GM19240 (cell line): Measurements from ENCODE around the gene ATP5ME.
"Not testable (repeated sequence)": the region's sequence is repeated elsewhere in the genome, so short reads cannot be mapped to it uniquely, and the experiment has no call there.

Experiments used
- DNase-seq: peaks from one replicate; pipeline ENCODE4 v3.0.0; 2011; ENCODE audit warnings: low spot score; ENCODE audit not compliant: insufficient read length

The ATP5ME gene

DNA sequence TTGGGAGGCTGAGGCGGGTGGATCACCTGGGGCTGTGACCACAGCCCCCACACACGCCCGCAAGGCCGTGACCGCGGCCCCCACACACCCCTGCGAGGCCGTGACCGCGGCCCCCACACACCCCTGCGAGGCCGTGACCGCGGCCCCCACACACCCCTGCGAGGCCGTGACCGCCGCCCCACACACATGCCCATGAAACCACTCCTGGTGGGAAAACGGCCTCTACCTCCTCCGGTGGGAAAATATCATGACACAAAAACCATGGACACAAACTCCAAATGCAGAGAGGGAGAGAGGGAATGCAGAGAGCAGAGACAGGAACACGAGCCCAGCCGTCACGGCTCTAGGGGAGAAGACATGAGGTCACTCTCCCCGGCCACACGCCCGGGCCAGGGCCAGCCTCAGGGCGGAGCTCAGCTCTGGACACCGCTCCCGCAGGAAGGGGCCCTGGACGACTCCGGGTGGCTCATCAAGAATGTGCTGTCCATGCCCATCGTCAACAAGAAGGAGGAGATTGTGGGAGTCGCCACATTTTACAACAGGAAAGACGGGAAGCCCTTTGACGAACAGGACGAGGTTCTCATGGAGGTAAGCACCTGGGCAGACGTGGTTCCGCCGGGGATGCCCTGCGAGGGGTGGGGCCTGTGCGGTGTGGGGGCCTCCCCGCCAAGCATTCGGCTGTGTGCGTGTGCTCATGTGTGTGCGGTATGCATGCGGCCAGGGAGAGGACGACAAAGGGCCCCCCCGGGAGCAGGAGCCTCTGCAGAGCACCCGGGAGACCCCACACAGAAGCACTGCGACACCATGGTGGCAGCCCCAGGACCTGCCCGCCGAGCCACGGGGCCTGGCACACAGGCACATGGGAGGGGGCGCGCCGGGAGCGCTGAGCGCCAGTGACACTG, 17.4 kb downstream of the ATP5ME start:
- no peak for DNase-seq

DNA sequence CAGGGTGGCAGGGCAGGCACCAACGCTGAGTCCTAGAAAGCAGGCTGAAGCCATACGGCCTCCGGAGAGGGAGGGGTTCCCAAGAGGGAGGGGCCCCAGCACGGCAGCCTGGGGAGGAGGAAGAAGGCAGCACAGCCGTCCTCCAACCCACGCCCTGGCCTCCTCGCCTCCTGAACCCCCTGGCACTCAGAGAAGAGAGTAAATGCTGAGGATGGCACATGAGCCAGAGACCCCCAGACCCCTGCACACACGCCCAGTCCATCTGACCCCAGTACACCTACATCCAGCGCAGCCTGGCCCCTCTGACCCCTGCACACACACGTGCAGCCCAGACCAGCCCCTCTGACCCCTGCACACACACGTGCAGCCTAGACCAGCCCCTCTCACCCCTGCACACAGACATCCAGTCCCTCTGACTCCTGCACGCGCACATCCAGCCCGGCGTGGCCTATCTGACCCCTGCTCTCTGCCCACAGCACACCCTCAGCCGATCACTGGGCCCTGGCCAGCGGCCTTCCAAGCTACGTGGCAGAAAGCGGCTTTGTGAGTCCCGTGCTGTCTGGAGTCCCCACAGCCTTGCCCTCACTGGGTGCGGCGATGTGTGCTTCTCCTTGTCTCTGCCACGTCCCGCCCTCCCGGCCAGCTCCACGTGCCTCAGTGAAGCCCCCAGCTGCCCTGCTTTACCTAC, 18.5 kb downstream of the ATP5ME start:
- no peak for DNase-seq

DNA sequence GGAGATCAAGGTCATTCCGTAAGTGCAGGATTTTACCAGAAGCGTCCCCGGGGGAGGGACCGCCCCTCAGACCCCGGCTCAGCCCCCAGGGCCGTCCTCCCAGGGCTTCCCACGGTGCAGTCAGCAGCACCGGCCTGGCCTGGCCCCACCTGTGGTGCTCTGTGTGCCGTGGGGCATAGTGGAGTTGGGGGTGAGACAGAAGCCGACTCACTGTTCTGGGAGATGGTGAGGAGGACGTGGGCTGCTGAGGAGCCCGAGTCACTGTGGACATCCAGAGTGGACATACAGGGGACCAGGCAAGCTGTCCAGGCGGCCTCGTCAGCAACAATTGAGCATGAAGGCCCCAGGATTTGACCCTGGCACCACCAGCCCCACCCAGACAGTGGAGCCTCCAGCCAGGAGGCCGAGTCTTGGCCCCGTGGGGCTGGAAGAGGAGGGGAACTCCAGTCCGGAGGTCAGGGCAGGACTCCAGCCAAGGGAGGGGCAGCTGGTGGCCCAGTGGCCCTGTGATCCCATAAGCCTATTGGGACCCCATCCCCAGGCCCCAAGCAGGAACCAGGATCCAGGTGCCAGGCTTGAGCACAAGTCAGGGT, 19.1 kb downstream of the ATP5ME start:
- DNase-seq, result no peak

DNA sequence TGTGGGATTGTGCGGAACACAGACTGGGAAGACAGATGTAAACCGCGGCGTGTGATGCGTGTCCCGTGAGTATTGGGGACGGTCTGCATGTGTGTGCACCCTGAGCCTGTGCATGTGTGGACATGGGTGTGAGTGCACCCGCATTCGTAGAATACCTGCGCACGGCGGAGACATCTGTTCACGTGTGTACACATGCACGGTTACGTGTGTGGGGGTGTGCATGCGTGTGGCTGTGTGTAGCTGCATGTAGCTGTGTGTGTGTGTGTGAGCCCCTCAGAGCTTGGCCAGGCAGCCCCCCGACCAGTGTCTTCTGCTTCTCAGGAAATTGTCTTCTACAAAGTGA, 19.6 kb downstream of the ATP5ME start:
- no peak for DNase-seq

DNA sequence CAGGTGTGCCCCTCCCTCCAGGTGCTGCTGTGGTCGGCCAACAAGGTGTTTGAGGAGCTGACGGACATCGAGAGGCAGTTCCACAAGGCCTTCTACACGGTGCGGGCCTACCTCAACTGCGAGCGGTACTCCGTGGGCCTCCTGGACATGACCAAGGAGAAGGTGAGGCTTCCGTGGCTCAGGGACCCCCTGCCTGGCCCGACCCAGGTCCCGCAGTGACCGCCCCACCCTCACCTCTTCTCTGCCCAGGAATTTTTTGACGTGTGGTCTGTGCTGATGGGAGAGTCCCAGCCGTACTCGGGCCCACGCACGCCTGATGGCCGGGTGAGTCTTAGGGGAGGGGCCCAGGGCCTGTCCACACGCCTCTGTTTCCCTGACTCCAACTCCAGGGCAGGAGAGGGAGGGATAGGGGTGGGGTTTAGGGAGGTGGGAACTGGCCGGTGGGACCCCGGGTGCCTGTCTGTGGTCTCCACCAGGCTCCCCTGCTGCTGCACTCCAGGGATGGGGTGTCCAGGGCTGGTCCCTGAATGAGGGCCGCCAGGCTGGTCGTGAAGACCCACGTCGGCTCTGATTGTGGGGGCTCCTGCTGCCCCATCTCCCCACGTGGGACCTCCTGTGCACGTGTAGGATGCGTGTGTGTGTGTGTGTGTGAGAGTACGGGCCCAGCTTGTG, 20.1 kb downstream of the ATP5ME start:
- no peak for DNase-seq

DNA sequence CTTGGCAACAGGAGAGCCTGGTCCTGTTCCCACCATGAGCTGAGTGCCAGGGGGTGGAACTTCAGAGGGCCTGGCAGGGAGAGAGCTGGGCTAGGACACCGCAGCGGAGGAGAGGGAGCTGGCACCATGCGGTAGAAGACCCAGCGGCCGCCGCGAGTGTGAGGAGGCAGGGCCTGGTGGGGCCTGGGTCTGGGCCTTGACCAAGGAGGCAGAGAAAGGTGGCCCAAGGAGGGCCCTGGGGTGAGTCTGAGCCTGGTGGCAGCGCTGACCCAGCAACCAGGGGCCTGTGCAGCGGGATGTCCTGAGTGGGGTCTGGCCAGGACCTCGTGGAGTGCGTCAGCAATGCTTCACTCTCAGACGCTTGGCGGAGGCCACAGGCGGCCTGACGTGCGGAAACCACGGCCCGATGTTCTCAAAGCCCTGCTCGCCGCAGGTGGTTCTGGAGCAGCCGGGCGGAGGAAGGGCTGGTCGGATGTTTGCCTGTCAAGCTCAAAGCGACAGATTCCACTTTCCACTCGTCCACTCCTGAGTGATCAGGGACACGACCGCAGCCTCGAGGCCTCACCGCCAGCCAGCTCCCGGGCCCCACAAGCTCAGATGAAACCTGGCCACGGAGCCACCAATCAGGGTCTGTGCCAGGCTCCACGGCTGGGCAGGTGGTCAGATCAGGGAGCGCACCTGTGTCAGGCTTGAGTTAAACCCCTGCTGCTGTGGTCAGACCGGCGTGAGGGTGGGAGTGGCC, 20.8 kb downstream of the ATP5ME start:
- DNase-seq, result no peak

DNA sequence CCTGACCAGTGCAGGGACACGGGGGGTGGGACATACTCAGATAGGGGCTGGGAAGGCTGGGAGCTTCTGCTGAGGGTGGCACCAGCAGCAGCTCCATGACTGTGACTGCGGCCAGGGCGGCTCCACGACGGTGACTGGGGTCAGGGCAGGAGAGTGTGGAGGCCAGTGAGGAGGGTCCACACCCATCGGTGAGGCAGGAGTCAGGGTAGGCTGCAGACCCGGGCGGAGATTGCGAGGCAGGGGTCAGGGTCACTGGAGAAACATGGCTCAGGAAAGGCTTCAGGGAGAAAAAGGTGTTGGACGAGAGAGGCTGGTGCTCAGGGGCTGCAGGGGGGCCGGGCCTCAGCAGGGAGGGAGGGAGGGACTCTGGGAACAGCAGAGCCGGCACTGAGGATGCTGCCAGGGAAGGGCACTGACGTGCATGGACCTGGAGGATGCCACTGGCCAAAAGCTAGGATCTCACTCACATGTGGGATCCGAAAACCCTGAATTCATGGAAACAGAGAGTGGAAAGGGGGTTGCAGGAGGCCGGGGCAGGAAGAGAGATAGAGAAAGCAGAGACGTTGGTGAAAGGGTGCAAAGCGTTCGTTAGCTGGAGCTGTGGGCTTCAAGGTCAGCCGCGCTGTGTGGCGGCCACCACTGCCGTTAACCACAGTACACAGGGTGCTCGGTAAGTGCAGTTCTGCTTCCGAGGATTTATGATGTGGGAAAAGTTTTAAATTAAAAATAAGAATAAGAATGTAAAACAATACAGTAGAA, 22.0 kb downstream of the ATP5ME start:
- DNase-seq, result no peak

DNA sequence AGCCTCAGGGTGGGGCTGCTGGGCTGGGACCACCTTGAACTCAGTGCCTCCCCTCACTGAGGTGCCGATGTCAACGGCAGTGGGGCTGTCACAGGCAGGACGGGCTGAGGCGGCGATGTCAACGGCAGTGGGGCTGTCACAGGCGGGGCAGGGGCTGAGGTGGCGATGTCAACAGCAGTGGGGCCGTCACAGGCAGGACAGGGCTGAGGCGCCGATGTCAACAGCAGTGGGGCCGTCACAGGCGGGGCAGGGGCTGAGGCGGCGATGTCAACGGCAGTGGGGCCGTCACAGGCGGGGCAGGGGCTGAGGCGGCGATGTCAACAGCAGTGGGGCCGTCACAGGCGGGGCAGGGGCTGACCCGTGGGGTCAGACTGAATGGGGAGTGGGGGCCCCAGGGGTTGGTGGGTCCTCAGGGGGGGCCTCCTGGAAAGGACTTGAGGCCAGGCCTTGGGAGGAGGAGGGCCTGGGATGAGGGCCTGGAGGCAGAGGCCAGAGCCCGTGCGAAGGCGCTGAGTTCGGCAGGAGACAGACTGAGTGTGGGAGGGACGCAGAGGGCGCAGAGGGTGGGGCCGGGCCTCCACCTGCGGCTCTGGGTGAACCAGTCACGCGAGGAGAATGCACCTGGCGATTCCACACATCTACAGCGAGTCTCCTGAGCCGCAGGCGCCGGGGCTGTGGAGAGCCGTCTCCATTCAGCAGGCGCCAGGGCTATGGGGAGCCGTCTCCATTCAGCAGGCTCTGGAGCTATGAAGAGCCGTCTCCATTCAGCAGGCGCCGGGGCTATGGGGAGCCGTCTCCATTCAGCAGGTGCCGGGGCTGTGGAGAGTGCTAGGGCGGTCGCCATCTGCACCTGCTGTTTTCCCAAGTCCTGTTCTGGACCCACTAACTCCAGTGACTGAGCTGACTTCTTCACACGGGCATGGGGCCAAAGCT, 22.9 kb downstream of the ATP5ME start:
- no peak for DNase-seq

DNA sequence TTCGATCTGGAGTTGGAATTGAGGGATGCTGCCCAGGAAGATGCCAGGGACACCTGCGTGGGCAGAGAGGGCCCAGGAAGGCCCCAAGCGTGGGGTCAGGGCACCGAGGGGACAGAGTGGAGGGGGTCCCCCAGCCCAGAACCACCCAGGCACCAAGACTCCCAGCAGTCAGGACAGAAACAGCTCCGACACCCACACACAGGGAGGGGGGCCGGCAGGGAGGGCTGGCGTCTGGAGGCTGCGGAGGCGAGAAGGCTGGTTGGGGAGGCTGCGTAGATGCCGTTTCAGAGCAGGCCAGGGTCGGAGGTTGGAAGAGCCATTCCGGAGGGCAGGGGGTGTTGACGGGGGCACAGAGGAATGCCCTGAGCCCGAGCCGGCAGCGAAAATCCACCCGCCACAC, 23.6 kb downstream of the ATP5ME start:
- DNase-seq, result no peak

DNA sequence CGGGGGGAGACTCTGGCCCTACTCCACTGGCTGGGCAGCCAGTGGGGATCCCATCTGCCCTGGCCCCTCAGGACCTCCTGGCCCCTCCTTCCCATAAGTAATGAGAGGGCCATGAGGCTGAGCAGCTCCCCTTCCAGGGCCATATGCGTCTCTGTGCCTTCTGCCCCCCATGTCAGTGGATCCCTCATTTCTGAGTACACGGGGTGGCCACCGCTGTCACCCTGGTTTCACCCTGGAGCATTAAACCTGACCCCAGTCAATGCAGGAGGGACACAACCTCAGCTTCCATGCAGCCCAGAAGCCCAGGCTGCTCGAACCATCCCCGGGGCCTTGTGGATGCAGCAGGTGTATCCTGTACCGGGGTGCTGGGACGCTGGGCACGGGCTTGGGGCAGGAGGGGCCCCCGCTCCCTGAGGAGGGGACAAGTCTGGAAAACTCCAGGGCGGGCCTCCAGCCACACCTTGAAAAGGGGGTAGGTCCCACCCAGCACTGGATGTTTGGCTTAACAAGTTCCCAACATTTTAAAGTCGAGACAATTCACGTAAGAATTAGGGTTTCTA, 24.2 kb downstream of the ATP5ME start:
- no peak for DNase-seq

DNA sequence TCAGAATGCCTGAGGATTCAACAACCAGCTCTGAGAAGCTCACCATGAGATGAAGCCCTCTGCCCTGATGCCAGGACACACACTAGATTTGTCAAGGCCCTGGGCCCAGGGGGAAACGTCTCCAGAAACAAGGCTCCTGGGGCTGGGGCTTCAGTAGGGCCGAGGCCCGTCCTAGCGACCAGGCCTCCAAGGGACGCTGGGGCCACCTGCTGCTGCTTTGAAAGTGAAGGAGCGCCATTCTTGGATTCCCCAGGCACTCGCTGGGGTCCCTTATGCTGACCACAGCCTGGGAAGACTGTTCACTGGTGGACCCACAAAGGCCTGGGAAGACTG, 24.8 kb downstream of the ATP5ME start:
- no peak for DNase-seq

DNA sequence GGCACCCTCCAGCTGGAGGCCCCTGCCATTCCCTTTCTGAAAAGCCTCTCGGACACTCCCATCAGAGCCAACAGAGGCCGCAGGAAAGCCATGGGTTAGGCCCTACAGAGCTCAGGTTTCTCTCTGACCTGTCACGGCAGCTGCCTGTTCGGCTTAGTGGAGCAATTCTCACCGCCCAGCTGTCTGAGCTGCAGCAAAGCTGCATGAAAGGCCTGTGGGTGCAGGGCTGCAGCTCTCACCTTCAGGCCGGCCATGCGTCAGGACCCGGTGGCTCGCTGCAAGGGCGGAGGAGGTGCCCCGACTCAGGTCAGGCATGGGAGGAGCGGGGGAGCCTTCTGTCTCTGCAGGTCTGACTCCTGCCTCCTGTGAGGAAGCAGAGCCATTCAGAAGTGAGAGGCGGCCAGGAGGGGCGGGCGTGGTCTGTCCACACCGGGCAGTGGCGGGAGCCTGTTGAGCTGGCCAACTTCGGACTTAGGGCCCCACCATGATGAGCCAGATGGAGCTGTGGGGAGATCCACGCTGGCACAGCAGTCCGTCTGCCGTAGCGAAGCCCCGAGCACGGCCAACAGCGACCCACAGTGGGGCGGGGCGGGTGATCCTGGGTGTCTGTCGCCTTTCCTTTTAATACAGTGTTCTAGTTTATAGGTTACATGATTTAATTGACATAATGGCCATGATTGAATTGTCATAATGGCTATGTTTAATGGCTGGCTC, 25.3 kb downstream of the ATP5ME start:
- no peak for DNase-seq

DNA sequence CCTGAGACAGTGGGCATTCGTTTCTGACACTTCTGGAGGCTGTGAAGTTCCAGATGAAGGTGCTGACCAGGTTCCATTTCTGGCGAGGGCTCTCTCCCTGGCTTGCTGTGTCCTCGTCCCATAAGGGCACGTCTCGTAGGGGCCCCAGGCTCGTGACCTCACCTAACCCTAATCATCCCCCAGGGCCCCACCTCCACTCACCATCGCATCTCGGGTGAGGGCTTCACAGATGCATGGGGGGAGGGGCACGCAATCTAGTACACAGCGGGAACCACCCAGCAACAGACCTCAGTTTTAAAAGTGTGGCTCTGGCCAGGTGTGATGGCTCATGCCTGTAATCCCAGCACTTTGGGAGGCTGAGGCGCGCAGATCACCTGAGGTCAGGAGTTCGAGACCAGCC, 26.6 kb downstream of the ATP5ME start:
- no peak for DNase-seq

DNA sequence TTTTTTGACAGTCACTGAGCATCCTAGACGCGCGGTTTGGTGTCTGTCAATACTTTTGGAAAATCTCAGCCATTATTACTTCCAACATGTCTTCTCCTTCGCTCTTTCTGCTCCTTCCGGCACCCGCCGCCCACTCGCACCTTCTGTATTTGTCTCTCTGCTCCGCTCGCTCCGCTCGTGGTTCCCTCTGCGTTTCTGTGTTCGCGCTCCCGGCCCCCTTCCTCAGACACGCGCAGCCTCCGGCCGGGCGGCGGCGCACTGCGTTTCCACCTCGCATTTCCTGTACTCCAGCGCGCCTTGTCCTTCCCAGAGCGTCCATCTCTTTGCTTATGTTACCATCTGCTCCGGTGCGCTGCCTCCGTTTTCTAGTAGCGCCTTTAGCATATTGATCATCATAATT, 27.6 kb downstream of the ATP5ME start:
- DNase-seq, result no peak

DNA sequence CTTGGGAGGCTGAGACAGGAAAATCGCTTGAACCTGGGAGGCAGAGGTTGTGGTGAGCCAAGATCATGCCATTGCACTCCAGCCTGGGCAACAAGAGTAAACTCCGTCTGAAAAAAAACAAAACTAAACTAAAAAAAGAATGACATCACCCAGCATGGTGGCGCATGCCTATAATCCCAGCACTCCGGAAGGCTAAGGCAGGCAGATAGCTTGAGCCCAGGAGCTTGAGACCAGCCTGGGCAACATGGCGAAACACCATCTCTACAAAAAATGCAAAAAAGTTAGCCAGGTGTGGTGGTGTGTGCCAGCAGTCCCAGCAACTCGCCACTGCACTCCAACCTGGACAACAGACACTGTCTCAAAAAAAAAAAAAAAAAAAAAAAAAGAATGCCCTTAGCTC, 31.7 kb downstream of the ATP5ME start:
- DNase-seq, result not testable (repeated sequence)

DNA sequence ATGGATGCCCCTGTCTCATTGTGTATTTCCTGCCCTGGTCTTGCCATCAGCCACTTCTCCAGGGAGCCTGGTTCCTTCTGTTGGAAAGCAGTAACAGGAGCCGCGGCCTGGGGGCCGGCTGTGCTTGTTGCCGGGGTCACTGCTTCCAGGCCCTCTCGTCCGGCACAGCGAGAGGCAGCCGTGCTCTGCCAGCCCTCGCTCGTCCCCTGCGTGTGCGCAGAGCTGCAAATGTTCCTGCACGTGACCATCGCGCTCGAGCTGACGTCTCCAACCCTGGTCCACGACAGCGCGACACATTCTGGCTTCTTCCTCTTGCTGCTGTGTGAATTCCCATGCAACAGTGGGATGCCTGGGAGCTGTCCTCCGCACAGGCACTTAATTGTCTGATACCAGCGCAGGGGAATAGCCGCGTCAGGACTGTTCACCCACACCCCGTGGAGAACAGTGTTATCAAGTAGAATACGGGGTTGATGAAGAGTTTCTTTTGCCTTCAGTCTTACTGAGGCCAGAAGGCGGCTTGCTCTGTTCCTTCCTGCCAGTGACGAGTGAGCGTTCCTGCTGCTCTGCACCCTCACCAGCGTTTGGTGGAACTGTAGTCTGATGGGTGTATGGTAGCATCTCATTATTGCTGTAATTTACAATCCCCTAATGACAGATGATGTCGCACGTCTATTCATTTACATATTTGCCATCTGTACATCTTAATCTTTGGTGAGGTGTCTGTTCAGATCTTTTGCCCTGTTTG, 36.4 kb downstream of the ATP5ME start:
- DNase-seq, result no peak

DNA sequence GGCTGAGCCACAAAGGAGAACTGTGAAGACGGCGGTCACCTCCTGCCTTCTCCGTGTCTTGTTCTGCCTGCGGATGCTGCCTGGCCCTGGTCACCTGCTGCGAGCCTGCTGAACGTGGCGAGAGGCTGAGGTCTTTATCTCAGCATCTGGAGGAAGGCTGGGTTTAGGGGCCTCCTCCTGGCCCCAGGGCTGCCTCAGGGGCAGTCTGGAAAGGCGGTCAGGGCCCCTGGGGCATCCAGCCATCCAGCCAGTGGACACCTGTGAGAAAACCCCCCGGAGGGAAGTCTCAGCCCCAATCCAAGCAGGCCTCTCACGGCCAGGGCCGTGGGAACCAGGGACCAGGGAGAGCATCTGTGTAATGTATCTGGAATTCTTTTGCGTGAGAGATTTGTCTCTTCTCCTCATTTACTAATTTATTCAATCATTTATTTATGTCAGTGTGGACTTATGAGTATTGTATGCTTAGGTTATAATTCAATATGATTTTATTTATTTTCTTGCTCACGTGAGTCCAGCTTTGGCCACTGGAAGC, 37.4 kb downstream of the ATP5ME start:
- no peak for DNase-seq
